ENCODE results near the gene VANGL1. TPM values are rescaled to one million over a fixed set of nuclear protein-coding genes. Genes with fewer than 3 reads are reported as not detected.

VANGL1 gene
- total and polyA plus RNA-seq, 2 of the 8 experiments (the other 6 are each of a cell fraction or from before 2014, with no cell fraction given): 9.4 to 13.4 TPM

DNA sequence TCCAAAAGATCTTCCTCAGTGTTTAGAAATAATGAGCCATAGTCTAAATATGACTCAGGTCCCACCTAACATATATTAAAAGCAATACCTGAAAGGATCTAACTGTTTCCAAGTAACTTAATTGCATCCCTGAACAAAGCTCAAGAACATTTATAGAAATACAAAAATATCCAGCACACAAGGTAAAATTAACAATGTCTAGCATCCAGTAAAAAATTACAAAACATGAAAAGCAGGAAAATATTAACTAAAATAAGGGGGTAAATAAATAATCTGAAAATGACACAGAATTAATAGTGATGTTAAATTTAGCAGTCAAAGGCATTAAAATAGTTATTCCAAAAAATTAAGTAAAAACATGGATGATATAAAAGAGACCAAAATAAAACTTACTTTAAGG is 21.3 kb upstream of the VANGL1 start (continued):
- TF ChIP-seq, protein P1, sequence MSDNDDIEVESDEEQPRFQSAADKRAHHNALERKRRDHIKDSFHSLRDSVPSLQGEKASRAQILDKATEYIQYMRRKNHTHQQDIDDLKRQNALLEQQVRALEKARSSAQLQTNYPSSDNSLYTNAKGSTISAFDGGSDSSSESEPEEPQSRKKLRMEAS (IDR thresholded peaks at IDR 0.05): no peak
- TF ChIP-seq SAP30 (IDR thresholded peaks at IDR 0.05; ENCODE audit: insufficient read depth, insufficient replicate concordance, low read length) (no peak), KDM1A (IDR thresholded peaks at IDR 0.05; ENCODE audit: borderline replicate concordance, low read length) (no peak), SP4 (IDR thresholded peaks at IDR 0.05; ENCODE audit: low read length) (no peak), RXRA (IDR thresholded peaks at IDR 0.05; ENCODE audit: insufficient read depth, low read depth, low read length) (no peak)
- TF ChIP-seq, protein P2, sequence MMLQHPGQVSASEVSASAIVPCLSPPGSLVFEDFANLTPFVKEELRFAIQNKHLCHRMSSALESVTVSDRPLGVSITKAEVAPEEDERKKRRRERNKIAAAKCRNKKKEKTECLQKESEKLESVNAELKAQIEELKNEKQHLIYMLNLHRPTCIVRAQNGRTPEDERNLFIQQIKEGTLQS (IDR thresholded peaks at IDR 0.05; ENCODE audit: insufficient read depth, low read depth, low read length): no peak

Measured in H1 (cell line).